SK-N-SH (cell line): Measurements from ENCODE around the gene GRK5. TPM values are rescaled to one million over a fixed set of nuclear protein-coding genes. Genes with fewer than 3 reads are reported as not detected.

Experiments used
- CTCF ChIA-PET: fragments of 300-600, 350-600 bp; formaldehyde crosslinking; extraction: SDS; loops from one replicate; lab custom pipeline; 2021; lab: Yijun Ruan, JAX
- POLR2A ChIA-PET: fragments of 350-600 bp; sonication (Branson Sonifier 250); formaldehyde crosslinking; extraction: SDS; loops from one replicate; lab custom pipeline; 2020; ENCODE audit warnings: antibody characterized with exemption, inconsistent platforms; lab: Yijun Ruan, JAX
- DNase-seq: peaks from one replicate; pipeline ENCODE4 v3.0.0; 2012
- H2AFZ ChIP-seq: fragments of 200-600 bp; sonication (generic); 2 replicates; pipeline ENCODE4 v1.8.1; 2016; ENCODE audit warnings: antibody characterized with exemption, mild to moderate bottlenecking, low read depth
- H3F3A ChIP-seq: fragments of 200-600 bp; sonication (generic); replicated peaks from 2 replicates; pipeline ENCODE3; 2016; ENCODE audit warnings: antibody characterized with exemption, mild to moderate bottlenecking; ENCODE audit not compliant: insufficient read depth
- H3K27ac ChIP-seq, 2 experiments: fragments of 200-500 bp in 1 of 2; fragments of 200-600 bp in 1 of 2; sonication (Bioruptor generic) in 1 of 2; sonication (generic), shearing (Covaris generic) in 1 of 2; 2 replicates each; pipeline versions ENCODE4 v1.5.1 to v1.6.1; 2014 to 2016; ENCODE audit warnings: low read depth in 2 of 2, inconsistent platforms in 1 of 2, low read length in 1 of 2, mild to moderate bottlenecking in 1 of 2, mixed read lengths in 1 of 2
- H3K27me3 ChIP-seq: fragments of 200-600 bp; sonication (generic), shearing (Covaris generic); 2 replicates; pipeline ENCODE4 v1.6.1; 2016; ENCODE audit warnings: mixed run types; ENCODE audit not compliant: insufficient read depth
- H3K36me3 ChIP-seq, 2 experiments: fragments of 200-500 bp in 1 of 2; fragments of 200-600 bp in 1 of 2; sonication (Bioruptor generic) in 1 of 2; sonication (generic) in 1 of 2; replicated peaks in 1 of 2; 2 replicates each; pipeline versions ENCODE3 to v1.5.1; 2014 to 2016; ENCODE audit warnings: low read length in 1 of 2, mild to moderate bottlenecking in 1 of 2; ENCODE audit not compliant: insufficient read depth in 2 of 2, control insufficient read depth in 1 of 2
- H3K4me1 ChIP-seq, 2 experiments: fragments of 200-500 bp in 1 of 2; fragments of 200-600 bp in 1 of 2; sonication (Bioruptor generic) in 1 of 2; sonication (generic), shearing (Covaris generic) in 1 of 2; 2 replicates each; pipeline versions ENCODE4 v1.5.1 to v1.6.1; 2014 to 2016; ENCODE audit warnings: low read depth in 1 of 2, low read length in 1 of 2, mixed run types in 1 of 2; ENCODE audit not compliant: insufficient read depth in 2 of 2, control insufficient read depth in 1 of 2
- H3K4me2 ChIP-seq: fragments of 200-600 bp; sonication (generic), shearing (Covaris generic); 2 replicates; pipeline ENCODE4 v1.6.1; 2017; ENCODE audit warnings: mixed run types
- H3K4me3 ChIP-seq, 2 experiments: fragments of 200-500 bp in 1 of 2; fragments of 200-600 bp in 1 of 2; sonication (Bioruptor generic) in 1 of 2; sonication (generic), shearing (Covaris generic) in 1 of 2; 2 replicates each; pipeline versions ENCODE4 v1.5.1 to v1.8.1; 2014 to 2016; ENCODE audit warnings: low read depth in 2 of 2, inconsistent platforms in 1 of 2, low read length in 1 of 2, mild to moderate bottlenecking in 1 of 2, mixed read lengths in 1 of 2, moderate library complexity in 1 of 2
- H3K79me2 ChIP-seq: fragments of 200-600 bp; sonication (generic); 2 replicates; pipeline ENCODE4 v1.8.1; 2017; ENCODE audit warnings: mild to moderate bottlenecking; ENCODE audit not compliant: insufficient read depth
- H3K9ac ChIP-seq: fragments of 200-600 bp; sonication (generic); 2 replicates; pipeline ENCODE4 v1.6.1; 2017; ENCODE audit warnings: mixed run types
- H3K9me2 ChIP-seq: fragments of 200-600 bp; sonication (generic); 2 replicates; pipeline ENCODE4 v1.6.1; 2017; ENCODE audit warnings: mixed run types
- H3K9me3 ChIP-seq: fragments of 200-600 bp; sonication (generic); 2 replicates; pipeline ENCODE4 v1.6.1; 2017; ENCODE audit warnings: mixed run types, mild to moderate bottlenecking, moderate library complexity
- H4K20me1 ChIP-seq: fragments of 200-600 bp; sonication (generic); 2 replicates; pipeline ENCODE4 v1.6.1; 2017; ENCODE audit warnings: mild to moderate bottlenecking, mixed run types; ENCODE audit not compliant: insufficient read depth
- CHD2 ChIP-seq: fragments of 150-350 bp; IDR thresholded peaks from 2 replicates; pipeline ENCODE4 v1.6.1; 2018; ENCODE audit warnings: low read length; ENCODE audit not compliant: partially characterized antibody
- CTCF ChIP-seq: fragments of 200-600 bp; sonication (generic); IDR thresholded peaks from 2 replicates; pipeline ENCODE4 v1.6.1; 2017; ENCODE audit warnings: antibody characterized with exemption, mild to moderate bottlenecking, moderate library complexity
- ELF1 ChIP-seq: IDR thresholded peaks from 2 replicates; pipeline ENCODE4 v1.4.0; 2012
- EP300 ChIP-seq, 2 experiments: IDR thresholded peaks; 2 replicates each; pipeline versions ENCODE4 v1.4.0 to v1.6.1; 2012; ENCODE audit warnings: borderline replicate concordance in 1 of 2, low read depth in 1 of 2, low read length in 1 of 2
- FOSL2 ChIP-seq: IDR thresholded peaks from 2 replicates; pipeline ENCODE4 v1.4.0; 2012; ENCODE audit warnings: low read depth, mild to moderate bottlenecking, moderate library complexity, borderline replicate concordance
- FOXJ3 ChIP-seq: sonication (generic); formaldehyde crosslinking; IDR thresholded peaks from 2 replicates; pipeline ENCODE4 v1.5.1; 2020; ENCODE audit warnings: mild to moderate bottlenecking, missing genetic modification reagents
- FOXM1 ChIP-seq: IDR thresholded peaks from 2 replicates; pipeline ENCODE4 v1.4.0; 2012; ENCODE audit warnings: low read depth, mild to moderate bottlenecking
- GABPA ChIP-seq: IDR thresholded peaks from 2 replicates; pipeline ENCODE4 v1.4.0; 2012; ENCODE audit warnings: low read depth, mild to moderate bottlenecking
- IRF3 ChIP-seq: fragments of 150-350 bp; IDR thresholded peaks from 2 replicates; pipeline ENCODE4 v1.6.1; 2016; ENCODE audit warnings: mild to moderate bottlenecking, low read depth, low read length
- MXI1 ChIP-seq: IDR thresholded peaks from 2 replicates; pipeline ENCODE4 v1.6.1; 2012; ENCODE audit warnings: mild to moderate bottlenecking, low read depth, low read length, improper control_type of control experiment
- NFIC ChIP-seq: IDR thresholded peaks from 2 replicates; pipeline ENCODE4 v1.4.0; 2012; ENCODE audit warnings: borderline replicate concordance
- NRF1 ChIP-seq: IDR thresholded peaks from 2 replicates; pipeline ENCODE4 v1.6.1; 2012; ENCODE audit warnings: low read depth, mild to moderate bottlenecking, low read length
- PBX3 ChIP-seq: IDR thresholded peaks from 2 replicates; pipeline ENCODE4; 2012
- POLR2AphosphoS5 ChIP-seq: IDR thresholded peaks from 2 replicates; pipeline ENCODE4 v1.6.1; 2012; ENCODE audit warnings: low read depth, low read length
- RAD21 ChIP-seq: IDR thresholded peaks from 2 replicates; pipeline ENCODE4 v1.6.1; 2012; ENCODE audit warnings: mild to moderate bottlenecking, low read length
- RXRA ChIP-seq: IDR thresholded peaks from 2 replicates; pipeline ENCODE4 v1.4.0; 2012; ENCODE audit warnings: low read depth, mild to moderate bottlenecking, borderline replicate concordance
- SIN3A ChIP-seq: IDR thresholded peaks from 2 replicates; pipeline ENCODE4 v1.6.1; 2012; ENCODE audit warnings: low read depth, mild to moderate bottlenecking, low read length, moderate library complexity, borderline replicate concordance
- TAF1 ChIP-seq: IDR thresholded peaks from 2 replicates; pipeline ENCODE4 v1.6.1; 2012; ENCODE audit warnings: low read depth, mild to moderate bottlenecking, low read length, moderate library complexity, borderline replicate concordance
- TCF12 ChIP-seq: IDR thresholded peaks from 2 replicates; pipeline ENCODE4 v1.4.0; 2012
- USF2 ChIP-seq: fragments of 150-350 bp; IDR thresholded peaks from 2 replicates; pipeline ENCODE4 v1.6.1; 2017; ENCODE audit warnings: antibody characterized with exemption, low read length, low read depth, borderline replicate concordance
- WGBS: methylation state at CpG from one replicate; pipeline ENCODE4 v1.1.6; 2017; ENCODE audit warnings: low lambda C conversion rate; 5-methylcytosine and 5-hydroxymethylcytosine counted together
- polyA plus RNA-seq, 3 experiments: library from polyadenylated mRNA; depleted of rRNA; stranded (reverse); fragments of >200 nt; gene quantifications; 2 replicates each; pipeline ENCODE4 v1.2.3, GENCODE V29; 2012

The GRK5 gene
- polyA plus RNA-seq, 1 of the 3 experiments (the other 2 are of a cell fraction) = 12.1 TPM

- H3K9ac ChIP-seq = peak overlapping the region; percentile 67; the same call in 1 of the 2 replicates
- POLR2A ChIA-PET = no interaction called here
- DNase-seq = no peak
- H3K79me2 ChIP-seq = no peaks in the 10 kb centered on the region
- no peaks in the 10 kb centered on the region for H3K9me3 ChIP-seq
- WGBS = 91% methylated on average over 3 of the region's 7 CpGs
- H3K9me2 ChIP-seq = no peaks in the 10 kb centered on the region
- H4K20me1 ChIP-seq = no peaks in the 10 kb centered on the region
- H3K4me3 ChIP-seq = no peak overlapping the region
- TF ChIP-seq ELF1 = no peak
- TF ChIP-seq TAF1 = no peak
- no peak for TF ChIP-seq IRF3
- TF ChIP-seq FOSL2 = no peak
- TF ChIP-seq GABPA = no peak
- TF ChIP-seq NFIC = no peak
- TF ChIP-seq RAD21 = no peak
- no peak for TF ChIP-seq POLR2AphosphoS5
- TF ChIP-seq NRF1 = no peak
- no peak for TF ChIP-seq FOXM1
- no peaks in the 10 kb centered on the region for H3K27me3 ChIP-seq
- H3F3A ChIP-seq = peaks cover 15% of the 10 kb centered on the region
- H3K4me1 ChIP-seq = peaks cover 36 to 52% of the 10 kb centered on the region in 2 experiments; a peak in 3 of 4 replicates
- no peaks in the 10 kb centered on the region for H3K36me3 ChIP-seq
- peak overlapping the region in 1 of 2 experiments; percentile 94; a peak in 2 of 4 replicates for H3K27ac ChIP-seq
- 0 out of 2 replicates have a peak overlapping the region, but pooled peaks have one; percentile 48 for H3K4me2 ChIP-seq
- H2AFZ ChIP-seq = no peak overlapping the region
- CTCF ChIA-PET = no interaction called here
Measured at GRCh38 chr10:119314486-119314885, 107.1 kb downstream of the GRK5 start.

GRCh38 chr10:119315128-119316001 is 108.0 kb downstream of the GRK5 start:
- Histone ChIP-seq H2AFZ (0 out of 2 replicates have a peak overlapping the region, but pooled peaks have one; percentile 6), H3K9ac (peak overlapping the region; percentile 67)
- CTCF ChIA-PET = no interaction called here
- TF ChIP-seq SIN3A (no peak), CTCF (no peak), EP300 (IDR thresholded peaks at IDR 0.05; ENCODE audit: borderline replicate concordance in 1 of 2, low read depth in 1 of 2, low read length in 1 of 2) (peak in 1 of 2 experiments; percentile 48; a peak in 1 of 4 replicates), RXRA (peak; percentile 64; the same call in 1 of the 2 replicates), FOXJ3 (CRISPR knock-in tag) (no peak), MXI1 (no peak), USF2 (no peak), IRF3 (no peak), POLR2AphosphoS5 (peak; percentile 32; the same call in 1 of the 2 replicates), TCF12 (peak; percentile 58; the same call in 1 of the 2 replicates), PBX3 (0 out of 2 replicates have a peak, but pooled peaks have one; percentile 15), NRF1 (no peak), NFIC (peak; percentile 71), CHD2 (no peak)

More at GRCh38 chr10:119315128-119316001, 108.0 kb downstream of the GRK5 start:
- peaks cover 15% of the 10 kb centered on the region for H3F3A ChIP-seq
- H3K4me2 ChIP-seq = peak overlapping the region; percentile 48
- peak overlapping the region; percentile 13 to 94; a peak in 3 of 4 replicates for H3K27ac ChIP-seq
- no peak for DNase-seq
- no peak overlapping the region for H3K4me3 ChIP-seq
- H3K27me3 ChIP-seq = no peaks in the 10 kb centered on the region
- H3K4me1 ChIP-seq = peaks cover 36 to 52% of the 10 kb centered on the region in 2 experiments; a peak in 3 of 4 replicates
- H3K9me3 ChIP-seq = no peaks in the 10 kb centered on the region
- POLR2A ChIA-PET = no interaction called here
- no peaks in the 10 kb centered on the region for H3K79me2 ChIP-seq
- no peaks in the 10 kb centered on the region for H3K36me3 ChIP-seq
- WGBS = 26% methylated on average over 16 of the region's 16 CpGs
- H4K20me1 ChIP-seq = no peaks in the 10 kb centered on the region
- H3K9me2 ChIP-seq = no peaks in the 10 kb centered on the region
